SK-N-SH (cell line): ENCODE results near the gene FCHO1. TPM values are rescaled to one million over a fixed set of nuclear protein-coding genes. Genes with fewer than 3 reads are reported as not detected.

ENCODE experiments used
- CTCF ChIA-PET: fragments of 300-600, 350-600 bp; formaldehyde crosslinking; extraction: SDS; loops from one replicate; lab custom pipeline; 2021; lab: Yijun Ruan, JAX
- POLR2A ChIA-PET: fragments of 350-600 bp; sonication (Branson Sonifier 250); formaldehyde crosslinking; extraction: SDS; loops from one replicate; lab custom pipeline; 2020; ENCODE audit warnings: antibody characterized with exemption, inconsistent platforms; lab: Yijun Ruan, JAX
- DNase-seq: peaks from one replicate; pipeline ENCODE4 v3.0.0; 2012
- H2AFZ ChIP-seq: fragments of 200-600 bp; sonication (generic); 2 replicates; pipeline ENCODE4 v1.8.1; 2016; ENCODE audit warnings: antibody characterized with exemption, mild to moderate bottlenecking, low read depth
- H3F3A ChIP-seq: fragments of 200-600 bp; sonication (generic); replicated peaks from 2 replicates; pipeline ENCODE3; 2016; ENCODE audit warnings: antibody characterized with exemption, mild to moderate bottlenecking; ENCODE audit not compliant: insufficient read depth
- H3K27ac ChIP-seq, 2 experiments: fragments of 200-500 bp in 1 of 2; fragments of 200-600 bp in 1 of 2; sonication (Bioruptor generic) in 1 of 2; sonication (generic), shearing (Covaris generic) in 1 of 2; 2 replicates each; pipeline versions ENCODE4 v1.5.1 to v1.6.1; 2014 to 2016; ENCODE audit warnings: low read depth in 2 of 2, inconsistent platforms in 1 of 2, low read length in 1 of 2, mild to moderate bottlenecking in 1 of 2, mixed read lengths in 1 of 2
- H3K27me3 ChIP-seq: fragments of 200-600 bp; sonication (generic), shearing (Covaris generic); 2 replicates; pipeline ENCODE4 v1.6.1; 2016; ENCODE audit warnings: mixed run types; ENCODE audit not compliant: insufficient read depth
- H3K36me3 ChIP-seq, 2 experiments: fragments of 200-500 bp in 1 of 2; fragments of 200-600 bp in 1 of 2; sonication (Bioruptor generic) in 1 of 2; sonication (generic) in 1 of 2; replicated peaks in 1 of 2; 2 replicates each; pipeline versions ENCODE3 to v1.5.1; 2014 to 2016; ENCODE audit warnings: low read length in 1 of 2, mild to moderate bottlenecking in 1 of 2; ENCODE audit not compliant: insufficient read depth in 2 of 2, control insufficient read depth in 1 of 2
- H3K4me1 ChIP-seq, 2 experiments: fragments of 200-500 bp in 1 of 2; fragments of 200-600 bp in 1 of 2; sonication (Bioruptor generic) in 1 of 2; sonication (generic), shearing (Covaris generic) in 1 of 2; 2 replicates each; pipeline versions ENCODE4 v1.5.1 to v1.6.1; 2014 to 2016; ENCODE audit warnings: low read depth in 1 of 2, low read length in 1 of 2, mixed run types in 1 of 2; ENCODE audit not compliant: insufficient read depth in 2 of 2, control insufficient read depth in 1 of 2
- H3K4me2 ChIP-seq: fragments of 200-600 bp; sonication (generic), shearing (Covaris generic); 2 replicates; pipeline ENCODE4 v1.6.1; 2017; ENCODE audit warnings: mixed run types
- H3K4me3 ChIP-seq, 2 experiments: fragments of 200-500 bp in 1 of 2; fragments of 200-600 bp in 1 of 2; sonication (Bioruptor generic) in 1 of 2; sonication (generic), shearing (Covaris generic) in 1 of 2; 2 replicates each; pipeline versions ENCODE4 v1.5.1 to v1.8.1; 2014 to 2016; ENCODE audit warnings: low read depth in 2 of 2, inconsistent platforms in 1 of 2, low read length in 1 of 2, mild to moderate bottlenecking in 1 of 2, mixed read lengths in 1 of 2, moderate library complexity in 1 of 2
- H3K79me2 ChIP-seq: fragments of 200-600 bp; sonication (generic); 2 replicates; pipeline ENCODE4 v1.8.1; 2017; ENCODE audit warnings: mild to moderate bottlenecking; ENCODE audit not compliant: insufficient read depth
- H3K9ac ChIP-seq: fragments of 200-600 bp; sonication (generic); 2 replicates; pipeline ENCODE4 v1.6.1; 2017; ENCODE audit warnings: mixed run types
- H3K9me2 ChIP-seq: fragments of 200-600 bp; sonication (generic); 2 replicates; pipeline ENCODE4 v1.6.1; 2017; ENCODE audit warnings: mixed run types
- H3K9me3 ChIP-seq: fragments of 200-600 bp; sonication (generic); 2 replicates; pipeline ENCODE4 v1.6.1; 2017; ENCODE audit warnings: mixed run types, mild to moderate bottlenecking, moderate library complexity
- H4K20me1 ChIP-seq: fragments of 200-600 bp; sonication (generic); 2 replicates; pipeline ENCODE4 v1.6.1; 2017; ENCODE audit warnings: mild to moderate bottlenecking, mixed run types; ENCODE audit not compliant: insufficient read depth
- CTCF ChIP-seq: fragments of 200-600 bp; sonication (generic); IDR thresholded peaks from 2 replicates; pipeline ENCODE4 v1.6.1; 2017; ENCODE audit warnings: antibody characterized with exemption, mild to moderate bottlenecking, moderate library complexity
- ELF1 ChIP-seq: IDR thresholded peaks from 2 replicates; pipeline ENCODE4 v1.4.0; 2012
- EP300 ChIP-seq, 2 experiments: IDR thresholded peaks; 2 replicates each; pipeline versions ENCODE4 v1.4.0 to v1.6.1; 2012; ENCODE audit warnings: borderline replicate concordance in 1 of 2, low read depth in 1 of 2, low read length in 1 of 2
- FOXJ3 ChIP-seq: sonication (generic); formaldehyde crosslinking; IDR thresholded peaks from 2 replicates; pipeline ENCODE4 v1.5.1; 2020; ENCODE audit warnings: mild to moderate bottlenecking, missing genetic modification reagents
- GABPA ChIP-seq: IDR thresholded peaks from 2 replicates; pipeline ENCODE4 v1.4.0; 2012; ENCODE audit warnings: low read depth, mild to moderate bottlenecking
- NFIC ChIP-seq: IDR thresholded peaks from 2 replicates; pipeline ENCODE4 v1.4.0; 2012; ENCODE audit warnings: borderline replicate concordance
- PBX3 ChIP-seq: IDR thresholded peaks from 2 replicates; pipeline ENCODE4; 2012
- POLR2AphosphoS5 ChIP-seq: IDR thresholded peaks from 2 replicates; pipeline ENCODE4 v1.6.1; 2012; ENCODE audit warnings: low read depth, low read length
- RAD21 ChIP-seq: IDR thresholded peaks from 2 replicates; pipeline ENCODE4 v1.6.1; 2012; ENCODE audit warnings: mild to moderate bottlenecking, low read length
- RXRA ChIP-seq: IDR thresholded peaks from 2 replicates; pipeline ENCODE4 v1.4.0; 2012; ENCODE audit warnings: low read depth, mild to moderate bottlenecking, borderline replicate concordance
- TAF1 ChIP-seq: IDR thresholded peaks from 2 replicates; pipeline ENCODE4 v1.6.1; 2012; ENCODE audit warnings: low read depth, mild to moderate bottlenecking, low read length, moderate library complexity, borderline replicate concordance
- TCF12 ChIP-seq: IDR thresholded peaks from 2 replicates; pipeline ENCODE4 v1.4.0; 2012
- TEAD4 ChIP-seq: IDR thresholded peaks from 2 replicates; pipeline ENCODE4 v1.4.0; 2012; ENCODE audit warnings: mild to moderate bottlenecking, borderline replicate concordance; ENCODE audit not compliant: insufficient read depth
- USF1 ChIP-seq: IDR thresholded peaks from 2 replicates; pipeline ENCODE4 v1.4.0; 2012; ENCODE audit warnings: low read depth, borderline replicate concordance
- USF2 ChIP-seq: fragments of 150-350 bp; IDR thresholded peaks from 2 replicates; pipeline ENCODE4 v1.6.1; 2017; ENCODE audit warnings: antibody characterized with exemption, low read length, low read depth, borderline replicate concordance
- ZBTB33 ChIP-seq: IDR thresholded peaks from 2 replicates; pipeline ENCODE4 v1.4.0; 2012; ENCODE audit warnings: low read depth, borderline replicate concordance
- WGBS: methylation state at CpG from one replicate; pipeline ENCODE4 v1.1.6; 2017; ENCODE audit warnings: low lambda C conversion rate; 5-methylcytosine and 5-hydroxymethylcytosine counted together
- polyA plus RNA-seq, 3 experiments: library from polyadenylated mRNA; depleted of rRNA; stranded (reverse); fragments of >200 nt; gene quantifications; 2 replicates each; pipeline ENCODE4 v1.2.3, GENCODE V29; 2012

Gene FCHO1
- polyA plus RNA-seq, 1 of the 3 experiments (the other 2 are of a cell fraction) = 0.71 TPM

GRCh38 chr19:17824339-17824738 is 73.1 kb downstream of the FCHO1 start:
- H3K9me2 ChIP-seq = no peaks in the 10 kb centered on the region
- no peaks in the 10 kb centered on the region for H3K4me1 ChIP-seq
- ChIA-PET CTCF (no interaction called here), POLR2A (no interaction called here)
- H4K20me1 ChIP-seq = no peaks in the 10 kb centered on the region
- 52% methylated on average over 8 of the region's 8 CpGs for WGBS
- no peak overlapping the region for H2AFZ ChIP-seq
- no peak for DNase-seq
- TF ChIP-seq GABPA = no peak
- TF ChIP-seq RXRA = no peak
- TF ChIP-seq TAF1 = no peak
- TF ChIP-seq USF1 = no peak
- no peak for TF ChIP-seq RAD21
- TF ChIP-seq TCF12 = no peak
- TF ChIP-seq FOXJ3 (CRISPR knock-in tag) = no peak
- no peak for TF ChIP-seq PBX3
- TF ChIP-seq NFIC = no peak
- no peak for TF ChIP-seq TEAD4
- TF ChIP-seq USF2 = no peak
- no peak for TF ChIP-seq ELF1
- TF ChIP-seq CTCF = no peak
- no peak for TF ChIP-seq POLR2AphosphoS5
- TF ChIP-seq ZBTB33 = no peak
- TF ChIP-seq EP300 (IDR thresholded peaks at IDR 0.05; ENCODE audit: borderline replicate concordance in 1 of 2, low read depth in 1 of 2, low read length in 1 of 2) = no peak
- TF ChIP-seq, all 33 proteins: peak for 0
- Histone ChIP-seq H3F3A (peaks cover 3% of the 10 kb centered on the region), H3K79me2 (no peaks in the 10 kb centered on the region), H3K27me3 (no peaks in the 10 kb centered on the region), H3K27ac (no peak overlapping the region), H3K4me2 (no peak overlapping the region), H3K9ac (no peak overlapping the region), H3K36me3 (no peaks in the 10 kb centered on the region), H3K9me3 (no peaks in the 10 kb centered on the region), H3K4me3 (no peak overlapping the region)
